ENCODE results near the gene CEACAM6. TPM values are rescaled to one million over a fixed set of nuclear protein-coding genes. Genes with fewer than 3 reads are reported as not detected.
"Not testable (repeated sequence)": the region's sequence is repeated elsewhere in the genome, so short reads cannot be mapped to it uniquely, and the experiment has no call there.

The CEACAM6 gene
- not detected for total RNA-seq

DNA sequence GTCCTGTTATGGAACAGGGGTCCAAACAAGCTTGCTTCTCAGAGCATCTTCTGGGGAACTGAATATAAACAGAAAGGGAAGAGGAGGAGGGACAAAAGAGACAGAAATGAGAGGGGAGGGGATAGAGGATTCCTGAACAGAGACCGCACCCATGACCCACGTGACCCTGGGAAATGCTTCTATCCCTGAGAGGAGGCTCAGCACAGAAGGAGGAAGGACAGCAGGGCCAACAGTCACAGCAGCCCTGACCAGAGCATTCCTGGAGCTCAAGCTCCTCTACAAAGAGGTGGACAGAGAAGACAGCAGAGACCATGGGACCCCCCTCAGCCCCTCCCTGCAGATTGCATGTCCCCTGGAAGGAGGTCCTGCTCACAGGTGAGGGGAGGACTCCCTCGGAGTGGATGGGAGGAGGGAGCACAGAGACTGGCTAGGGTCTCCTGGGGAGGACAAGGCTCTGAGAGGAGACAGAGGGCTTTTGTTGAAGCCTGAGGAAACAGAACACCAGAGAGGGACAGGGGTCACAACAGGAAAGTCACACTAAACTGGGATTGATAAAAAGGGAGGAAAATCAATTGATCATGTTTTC is at the start of gene CEACAM6:
Gene CEACAM6 (plus strand): TSS at position 203 of the 586 bp plus-strand sequence. CDS start 109 bp downstream, at position 312.
- Mint-ChIP-seq H3K4me1 (ENCODE audit: low read depth) (peaks cover 6% of the 10 kb centered on the region), H3K36me3 (ENCODE audit: low read depth) (no peaks in the 10 kb centered on the region), H3K27me3 (ENCODE audit: low read depth) (peaks cover 30% of the 10 kb centered on the region), H3K9me3 (no peaks in the 10 kb centered on the region), H3K4me3 (no peak within 1 kb of the TSS), H3K27ac (no peak within 1 kb of the TSS)
- no peak for DNase-seq
- intact Hi-C loops (cut with micrococcal nuclease), result no loop called here
- CTCF ChIA-PET, result interaction anchor here (0.8 to 5.3 kb wide), 10 partner anchors 9 to 66 kb away, joined by 3 to 122 read pairs (median 18); no protein-coding TSS in a partner anchor

GRCh38 chr19:41706741-41707501 is 48.4 kb upstream of the CEACAM6 start:
- H3K4me3 Mint-ChIP-seq, result peak overlapping the region; percentile 62
- no peak overlapping the region for H3K27ac Mint-ChIP-seq
- H3K4me1 Mint-ChIP-seq (ENCODE audit: low read depth), result peaks cover 2% of the 10 kb centered on the region
- CTCF ChIA-PET, result interaction anchor here (0.6 to 3.5 kb wide), 34 partner anchors 10 to 673 kb away, joined by 3 to 58 read pairs (median 4); partner anchors contain the start of gene CEACAM6
- H3K36me3 Mint-ChIP-seq (ENCODE audit: low read depth), result no peaks in the 10 kb centered on the region
- no peaks in the 10 kb centered on the region for H3K9me3 Mint-ChIP-seq
- DNase-seq, result peak; percentile 75
- intact Hi-C loops (cut with micrococcal nuclease), result loop anchor here (1.0 to 5.0 kb wide), 4 partner anchors 39 to 114 kb away; no protein-coding TSS in a partner anchor
- H3K27me3 Mint-ChIP-seq (ENCODE audit: low read depth), result peaks cover 25% of the 10 kb centered on the region

DNA sequence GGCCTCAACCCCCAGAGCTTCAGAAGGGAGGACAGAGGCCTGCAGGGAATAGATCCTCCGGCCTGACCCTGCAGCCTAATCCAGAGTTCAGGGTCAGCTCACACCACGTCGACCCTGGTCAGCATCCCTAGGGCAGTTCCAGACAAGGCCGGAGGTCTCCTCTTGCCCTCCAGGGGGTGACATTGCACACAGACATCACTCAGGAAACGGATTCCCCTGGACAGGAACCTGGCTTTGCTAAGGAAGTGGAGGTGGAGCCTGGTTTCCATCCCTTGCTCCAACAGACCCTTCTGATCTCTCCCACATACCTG is 47.9 kb upstream of the CEACAM6 start:
- no peaks in the 10 kb centered on the region for H3K9me3 Mint-ChIP-seq
- H3K27me3 Mint-ChIP-seq (ENCODE audit: low read depth), result peaks cover 25% of the 10 kb centered on the region
- DNase-seq, result no peak
- intact Hi-C loops (cut with micrococcal nuclease), result loop anchor here (1.0 to 5.0 kb wide), 3 partner anchors 65 to 113 kb away; no protein-coding TSS in a partner anchor
- H3K4me3 Mint-ChIP-seq, result no peak overlapping the region
- H3K4me1 Mint-ChIP-seq (ENCODE audit: low read depth), result peaks cover 2% of the 10 kb centered on the region
- H3K27ac Mint-ChIP-seq, result no peak overlapping the region
- CTCF ChIA-PET, result interaction anchor here (0.6 to 3.5 kb wide), 28 partner anchors 9 to 674 kb away, joined by 3 to 58 read pairs (median 6); partner anchors contain the start of gene CEACAM6
- H3K36me3 Mint-ChIP-seq (ENCODE audit: low read depth), result no peaks in the 10 kb centered on the region

GRCh38 chr19:41707871-41708371 is 47.4 kb upstream of the CEACAM6 start:
- peaks cover 25% of the 10 kb centered on the region for H3K27me3 Mint-ChIP-seq (ENCODE audit: low read depth)
- CTCF ChIA-PET, result interaction anchor here (1.4 to 3.5 kb wide), 7 partner anchors 9 to 77 kb away, joined by 6 to 58 read pairs (median 13); no protein-coding TSS in a partner anchor
- H3K9me3 Mint-ChIP-seq, result no peaks in the 10 kb centered on the region
- DNase-seq, result no peak
- H3K27ac Mint-ChIP-seq, result no peak overlapping the region
- H3K4me3 Mint-ChIP-seq, result no peak overlapping the region
- H3K36me3 Mint-ChIP-seq (ENCODE audit: low read depth), result no peaks in the 10 kb centered on the region
- intact Hi-C loops (cut with micrococcal nuclease), result loop anchor here (1.0 to 5.0 kb wide), 3 partner anchors 66 to 113 kb away; no protein-coding TSS in a partner anchor
- H3K4me1 Mint-ChIP-seq (ENCODE audit: low read depth), result peaks cover 2% of the 10 kb centered on the region

DNA sequence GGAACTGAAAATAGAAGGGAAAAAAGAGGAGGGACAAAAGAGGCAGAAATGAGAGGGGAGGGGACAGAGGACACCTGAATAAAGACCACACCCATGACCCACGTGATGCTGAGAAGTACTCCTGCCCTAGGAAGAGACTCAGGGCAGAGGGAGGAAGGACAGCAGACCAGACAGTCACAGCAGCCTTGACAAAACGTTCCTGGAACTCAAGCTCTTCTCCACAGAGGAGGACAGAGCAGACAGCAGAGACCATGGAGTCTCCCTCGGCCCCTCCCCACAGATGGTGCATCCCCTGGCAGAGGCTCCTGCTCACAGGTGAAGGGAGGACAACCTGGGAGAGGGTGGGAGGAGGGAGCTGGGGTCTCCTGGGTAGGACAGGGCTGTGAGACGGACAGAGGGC is 46.8 kb upstream of the CEACAM6 start, which contains the start of gene CEACAM5:
Gene CEACAM5 (plus strand): TSS at position 146 of the 400 bp plus-strand sequence. CDS start 106 bp downstream, at position 252.
- Mint-ChIP-seq H3K27ac (no peak within 1 kb of the TSS), H3K4me1 (ENCODE audit: low read depth) (peaks cover 2% of the 10 kb centered on the region), H3K36me3 (ENCODE audit: low read depth) (no peaks in the 10 kb centered on the region), H3K9me3 (no peaks in the 10 kb centered on the region), H3K27me3 (ENCODE audit: low read depth) (peaks cover 27% of the 10 kb centered on the region), H3K4me3 (no peak within 1 kb of the TSS)
- intact Hi-C loops (cut with micrococcal nuclease), result loop anchor here (5.0 kb wide), 1 partner anchor 66 kb away; no protein-coding TSS in a partner anchor
- no peak for DNase-seq
- CTCF ChIA-PET, result interaction anchor here (3.5 kb wide), 1 partner anchor 38 kb away, joined by 58 read pairs; no protein-coding TSS in a partner anchor

GRCh38 chr19:41709516-41709915 is 45.8 kb upstream of the CEACAM6 start:
- CTCF ChIA-PET; DNase-seq; H3K9me3 Mint-ChIP-seq; H3K36me3 Mint-ChIP-seq (ENCODE audit: low read depth); H3K4me1 Mint-ChIP-seq (ENCODE audit: low read depth); H3K4me3 Mint-ChIP-seq; H3K27ac Mint-ChIP-seq: not testable (repeated sequence)
- peaks cover 29% of the 10 kb centered on the region for H3K27me3 Mint-ChIP-seq (ENCODE audit: low read depth)
- intact Hi-C loops (cut with micrococcal nuclease), result loop anchor here (5.0 kb wide), 1 partner anchor 67 kb away; no protein-coding TSS in a partner anchor

DNA sequence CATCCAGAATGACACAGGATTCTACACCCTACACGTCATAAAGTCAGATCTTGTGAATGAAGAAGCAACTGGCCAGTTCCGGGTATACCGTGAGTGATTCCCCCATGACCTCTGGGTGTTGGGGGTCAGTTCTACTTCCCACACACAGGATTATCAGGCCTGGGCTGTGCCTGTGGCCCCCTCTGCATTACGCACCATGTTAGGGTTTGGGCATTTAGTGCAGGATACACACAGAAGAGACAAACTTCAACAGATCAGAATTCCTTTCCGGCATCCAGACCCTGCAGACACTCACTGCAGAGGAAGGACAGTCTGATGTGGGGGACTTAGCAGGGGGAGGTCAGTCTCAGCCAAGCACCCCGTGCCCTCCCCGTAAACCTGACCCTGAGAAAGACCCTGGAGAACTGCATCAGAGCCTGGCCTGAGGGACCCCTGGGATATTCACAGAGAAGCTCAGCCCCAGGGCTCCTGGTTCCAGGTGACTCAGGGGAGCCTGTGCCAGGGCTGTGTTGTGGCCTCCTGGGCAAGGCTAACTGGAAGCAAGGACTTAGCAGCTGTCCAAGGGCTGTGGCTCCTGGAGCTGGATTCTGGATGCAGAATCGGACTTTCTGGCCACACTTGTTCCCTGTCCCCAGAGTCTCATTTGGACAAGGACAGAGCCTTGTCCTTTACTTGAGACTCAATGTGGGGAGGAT is 45.2 kb upstream of the CEACAM6 start:
- no peak for DNase-seq
- no peak overlapping the region for H3K27ac Mint-ChIP-seq
- CTCF ChIA-PET, result interaction anchor here (0.8 to 1.0 kb wide), 2 partner anchors 36 to 43 kb away, joined by 3 to 4 read pairs; no protein-coding TSS in a partner anchor
- no peaks in the 10 kb centered on the region for H3K9me3 Mint-ChIP-seq
- peaks cover 2% of the 10 kb centered on the region for H3K4me1 Mint-ChIP-seq (ENCODE audit: low read depth)
- intact Hi-C loops (cut with micrococcal nuclease), result loop anchor here (5.0 kb wide), 1 partner anchor 68 kb away; no protein-coding TSS in a partner anchor
- H3K36me3 Mint-ChIP-seq (ENCODE audit: low read depth), result no peaks in the 10 kb centered on the region
- no peak overlapping the region for H3K4me3 Mint-ChIP-seq
- peaks cover 25% of the 10 kb centered on the region for H3K27me3 Mint-ChIP-seq (ENCODE audit: low read depth)

DNA sequence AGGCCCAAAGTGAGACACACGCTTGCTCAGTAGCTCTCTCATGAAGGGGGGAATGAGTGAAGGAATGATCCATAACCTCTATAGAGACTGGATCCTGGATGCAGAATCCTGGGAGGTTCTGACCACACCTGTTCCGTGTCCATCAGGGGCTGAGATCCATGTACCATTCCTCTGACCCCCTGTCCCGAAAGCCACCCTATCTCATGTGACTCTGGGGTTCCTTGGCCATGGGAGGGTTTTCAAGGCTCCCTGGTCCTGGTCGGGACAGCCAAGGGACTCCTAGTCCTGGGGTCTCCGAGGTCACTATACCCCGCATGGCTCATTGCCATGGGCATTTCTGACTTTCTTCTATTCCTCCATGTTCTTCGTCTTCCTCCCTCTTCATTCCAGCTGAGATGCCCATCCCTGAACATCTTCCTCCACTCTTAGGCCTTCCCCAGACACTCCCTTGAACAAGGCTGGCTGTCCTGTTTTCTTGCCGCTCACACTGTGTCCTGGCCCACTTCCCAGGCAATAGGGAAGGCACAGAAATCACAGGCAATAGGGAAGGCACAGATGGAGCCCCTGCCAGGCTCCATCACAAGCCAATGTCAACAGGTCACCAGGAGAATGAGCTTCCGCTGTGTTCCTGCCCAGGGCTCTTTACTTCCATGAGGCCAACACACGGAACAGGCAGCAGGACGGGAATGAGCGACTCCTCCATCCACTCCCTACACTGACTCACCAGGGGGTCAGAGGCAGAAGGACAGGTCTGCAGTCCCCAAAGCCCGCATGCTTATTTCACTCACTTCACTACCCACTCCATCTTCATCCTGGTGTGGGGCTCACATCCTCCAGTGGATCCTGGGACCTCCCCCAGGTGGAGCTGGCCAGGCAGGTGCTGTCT is 43.7 kb upstream of the CEACAM6 start:
- peaks cover 20% of the 10 kb centered on the region for H3K27me3 Mint-ChIP-seq (ENCODE audit: low read depth)
- no peak for DNase-seq
- no peak overlapping the region for H3K27ac Mint-ChIP-seq
- H3K4me1 Mint-ChIP-seq (ENCODE audit: low read depth), result peaks cover 2% of the 10 kb centered on the region
- H3K4me3 Mint-ChIP-seq, result no peak overlapping the region
- H3K36me3 Mint-ChIP-seq (ENCODE audit: low read depth), result no peaks in the 10 kb centered on the region
- intact Hi-C loops (cut with micrococcal nuclease), result no loop called here
- no peaks in the 10 kb centered on the region for H3K9me3 Mint-ChIP-seq
- CTCF ChIA-PET, result no interaction called here

GRCh38 chr19:41714598-41714997 is 40.7 kb upstream of the CEACAM6 start:
- intact Hi-C loops (cut with micrococcal nuclease), result loop anchor here (1.0 kb wide), 1 partner anchor 15 kb away; no protein-coding TSS in a partner anchor
- Mint-ChIP-seq H3K36me3 (ENCODE audit: low read depth) (no peaks in the 10 kb centered on the region), H3K27me3 (ENCODE audit: low read depth) (peaks cover 15% of the 10 kb centered on the region), H3K4me1 (ENCODE audit: low read depth) (no peaks in the 10 kb centered on the region), H3K9me3 (no peaks in the 10 kb centered on the region), H3K4me3 (no peak overlapping the region), H3K27ac (no peak overlapping the region)
- CTCF ChIA-PET, result no interaction called here
- DNase-seq, result no peak

DNA sequence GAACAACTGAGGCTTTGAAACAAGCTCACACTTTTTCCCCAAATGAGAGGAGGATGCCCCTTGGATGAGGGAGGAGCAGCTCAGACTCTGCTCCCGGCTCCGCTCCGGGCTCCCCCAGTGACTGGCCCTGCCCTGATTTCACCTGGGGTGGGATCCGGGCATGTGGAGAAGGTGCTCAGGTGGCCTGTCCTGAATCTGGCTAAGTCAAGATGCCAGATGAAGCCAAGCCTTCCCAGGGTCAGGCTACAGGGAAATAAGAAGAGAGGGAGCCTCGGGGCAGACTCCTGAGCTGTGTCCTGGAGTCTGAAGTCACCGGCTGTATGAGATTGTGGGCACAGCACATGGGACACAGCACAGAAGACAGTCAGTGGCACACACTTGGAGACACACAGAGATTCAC is 36.6 kb upstream of the CEACAM6 start:
- no peak for DNase-seq
- Mint-ChIP-seq H3K4me1 (ENCODE audit: low read depth) (no peaks in the 10 kb centered on the region), H3K36me3 (ENCODE audit: low read depth) (no peaks in the 10 kb centered on the region), H3K9me3 (no peaks in the 10 kb centered on the region), H3K27me3 (ENCODE audit: low read depth) (peaks cover 21% of the 10 kb centered on the region), H3K27ac (no peak overlapping the region), H3K4me3 (no peak overlapping the region)
- CTCF ChIA-PET, result interaction anchor here (0.9 to 3.9 kb wide), 3 partner anchors 12 to 72 kb away, joined by 3 to 21 read pairs (median 9); no protein-coding TSS in a partner anchor
- intact Hi-C loops (cut with micrococcal nuclease), result no loop called here

GRCh38 chr19:41720103-41720502 is 35.2 kb upstream of the CEACAM6 start:
- Mint-ChIP-seq H3K4me3 (no peak overlapping the region), H3K9me3 (no peaks in the 10 kb centered on the region), H3K4me1 (ENCODE audit: low read depth) (no peaks in the 10 kb centered on the region), H3K27me3 (ENCODE audit: low read depth) (peaks cover 23% of the 10 kb centered on the region), H3K27ac (no peak overlapping the region), H3K36me3 (ENCODE audit: low read depth) (no peaks in the 10 kb centered on the region)
- CTCF ChIA-PET, result no interaction called here
- intact Hi-C loops (cut with micrococcal nuclease), result no loop called here
- DNase-seq, result no peak
